HepG2 (cell line): ENCODE results near the gene ADAMTS2.

Experiments
- EZH2 ChIP-seq: conservative IDR thresholded peaks from 2 replicates; pipeline ENCODE4 v1.6.1; 2012; ENCODE audit warnings: mild to moderate bottlenecking, low read depth, low read length, moderate library complexity
- SMAD1 ChIP-seq: sonication (generic); formaldehyde crosslinking; IDR thresholded peaks from 2 replicates; pipeline ENCODE4 v1.4.0; 2020; ENCODE audit warnings: missing genetic modification reagents, low read depth, mild to moderate bottlenecking, borderline replicate concordance

DNA sequence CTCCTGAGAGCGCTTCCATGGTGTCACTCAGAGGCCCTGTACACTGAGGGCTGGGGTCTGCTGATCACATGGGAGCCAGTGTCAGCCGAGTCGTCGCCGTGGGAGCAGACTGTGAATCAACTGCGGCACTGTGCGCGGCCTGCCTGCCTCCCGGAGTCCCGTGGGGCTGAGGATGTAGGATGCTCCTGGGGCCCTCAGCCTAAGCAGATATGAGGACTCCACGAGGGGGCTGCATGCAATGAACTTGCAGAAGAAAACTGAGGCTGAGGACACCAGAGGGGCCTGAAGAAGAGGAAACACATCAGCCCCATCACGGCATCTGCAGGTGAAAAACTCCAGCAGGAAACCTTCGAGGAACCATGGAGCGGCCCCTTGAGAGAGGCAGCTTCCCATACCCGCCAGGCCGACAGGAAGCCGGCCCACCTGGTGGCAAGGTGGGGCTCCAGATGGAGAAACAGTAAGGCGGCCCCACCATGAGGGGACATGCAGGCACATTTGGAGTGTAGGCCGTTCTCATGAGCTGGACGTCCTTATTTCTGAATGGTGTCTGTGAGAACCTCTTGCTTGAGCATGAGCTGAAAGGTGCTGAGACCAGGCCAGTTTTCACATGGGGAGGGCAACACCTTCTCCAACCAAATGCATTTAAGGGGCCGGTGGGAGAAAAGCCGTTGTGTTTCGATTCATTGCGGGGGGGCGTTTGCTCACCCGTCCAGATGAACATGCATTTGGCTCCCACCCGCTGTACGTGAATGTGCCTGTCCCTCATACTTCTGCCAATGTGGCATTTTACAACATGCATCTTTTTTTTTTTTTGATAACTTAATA lies 35.2 kb upstream of the ADAMTS2 start:
- TF ChIP-seq SMAD1: no peak
- TF ChIP-seq EZH2: no peak
